ENCODE data around the gene UGGT2. TPM values are rescaled to one million over a fixed set of nuclear protein-coding genes. Genes with fewer than 3 reads are reported as not detected.

The UGGT2 gene
- total and polyA plus RNA-seq, 9 of the 15 experiments (the other 6 are each of a cell fraction or from before 2014, with no cell fraction given): 3.5 to 24.5 (median 18.3) TPM

- TF ChIP-seq ZNF766 (CRISPR knock-in tag; conservative IDR thresholded peaks at IDR 0.05) (no peak), CCNT2 (IDR thresholded peaks at IDR 0.05; ENCODE audit: borderline replicate concordance, extremely low read depth, insufficient read length, low read depth, low read length) (no peak), E4F1 (CRISPR knock-in tag; IDR thresholded peaks at IDR 0.05; ENCODE audit: borderline replicate concordance) (no peak), DMBX1 (CRISPR knock-in tag; IDR thresholded peaks at IDR 0.05; ENCODE audit: borderline replicate concordance) (no peak), NR2F6 (CRISPR knock-in tag; IDR thresholded peaks at IDR 0.05) (no peak), NFRKB (IDR thresholded peaks at IDR 0.05; ENCODE audit: low read depth) (no peak), KLF13 (tag; IDR thresholded peaks at IDR 0.05; ENCODE audit: borderline replicate concordance, low read depth) (no peak), TSHZ1 (CRISPR knock-in tag; IDR thresholded peaks at IDR 0.05) (no peak), NBN (IDR thresholded peaks at IDR 0.05; ENCODE audit: low read depth) (0 out of 2 replicates have a peak, but pooled peaks have one; percentile 35), TAF15 (IDR thresholded peaks at IDR 0.05; ENCODE audit: low read depth, low read length) (no peak), ELF2 (CRISPR knock-in tag; IDR thresholded peaks at IDR 0.05) (no peak), GABPB1 (CRISPR knock-in tag; IDR thresholded peaks at IDR 0.05) (no peak), ETV1 (tag; conservative IDR thresholded peaks at IDR 0.05; ENCODE audit: low read depth) (no peak), JUND (IDR thresholded peaks at IDR 0.05; ENCODE audit: borderline replicate concordance, low read depth, low read length) (no peak), JUND (tag; IDR thresholded peaks at IDR 0.05; ENCODE audit: borderline replicate concordance, low read depth, low read length) (no peak), STAT6 (CRISPR knock-in tag; IDR thresholded peaks at IDR 0.05) (no peak), ATF7 (IDR thresholded peaks at IDR 0.05) (0 out of 2 replicates have a peak, but pooled peaks have one; percentile 10), TEAD1 (CRISPR knock-in tag; IDR thresholded peaks at IDR 0.05) (no peak), GTF2F1 (IDR thresholded peaks at IDR 0.05; ENCODE audit: low read depth, low read length) (no peak)
Measured at GRCh38 chr13:95956589-95957148, 96.5 kb downstream of the UGGT2 start (continued).
